Measurements from ENCODE around the gene NOP56.

- TF ChIP-seq CTCF (IDR thresholded peaks at IDR 0.05) (no peak), EZH2 (IDR thresholded peaks at IDR 0.05; ENCODE audit: borderline replicate concordance, insufficient read depth, low read depth, low read length, poor library complexity, severe bottlenecking) (no peak)
Measured at GRCh38 chr20:2701671-2702081, 49.2 kb downstream of the NOP56 start.

Measured in B cell (primary cell).